T47D (cell line): ENCODE results near the gene SPX.

ENCODE experiments used
- DNase-seq, 2 experiments: peaks; one replicate each; pipeline versions ENCODE4 v3.0.0 to v3.0.0-alpha.2; 2011 to 2012; ENCODE audit warnings: low read depth in 1 of 2, low spot score in 1 of 2
- JUND ChIP-seq: IDR thresholded peaks from 2 replicates; pipeline ENCODE4 v1.6.1; 2012; ENCODE audit warnings: low read depth
- in situ Hi-C: cut with HindIII; loops from 2 replicates; pipeline ENCODE4 v1.10.0; 2016; ENCODE audit warnings: low sequenced_read_pairs, low pct_unique_long_range_greater_than_20kb

SPX gene

DNA sequence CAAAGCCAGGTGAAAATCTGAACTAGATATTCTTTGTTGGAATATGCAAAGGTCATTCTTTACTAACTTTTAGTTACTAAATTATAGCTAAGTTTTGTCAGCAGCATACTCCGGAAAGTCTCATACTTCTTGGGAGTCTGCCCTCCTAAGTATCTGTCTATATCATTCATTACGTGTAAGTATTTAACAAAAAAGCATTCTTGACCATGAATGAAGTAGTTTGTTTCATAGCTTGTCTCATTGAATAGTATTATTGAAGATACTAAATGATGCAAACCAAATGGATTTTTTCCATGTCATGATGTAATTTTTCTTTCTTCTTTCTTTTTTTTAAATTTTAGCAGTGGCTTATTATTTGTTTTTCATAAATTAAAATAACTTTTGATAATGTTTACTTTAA lies 9.8 kb upstream of the SPX start:
- in situ Hi-C loops: no loop called here
- no peak for TF ChIP-seq JUND
- DNase-seq: no peak

DNA sequence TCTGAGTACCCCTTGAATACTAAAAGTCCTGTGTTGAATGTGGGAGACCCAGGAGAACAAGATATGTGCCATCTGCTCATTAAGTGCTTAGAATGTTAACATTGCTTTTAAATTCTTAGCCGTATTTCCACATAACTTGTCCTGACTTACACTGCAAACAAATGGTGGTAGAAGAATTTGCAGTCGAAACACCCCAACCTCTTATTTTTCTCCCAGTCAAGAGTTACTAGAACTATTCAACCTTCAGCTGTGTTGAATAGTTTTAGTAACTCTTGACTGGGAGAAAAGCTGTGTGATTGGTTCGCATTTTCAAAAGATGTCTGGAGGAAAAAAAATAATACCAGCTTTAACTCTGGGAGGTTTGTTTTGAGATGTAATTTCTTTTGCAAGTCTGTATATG lies 7.6 kb upstream of the SPX start:
- no peak for DNase-seq
- TF ChIP-seq JUND: no peak
- in situ Hi-C loops: no loop called here

DNA sequence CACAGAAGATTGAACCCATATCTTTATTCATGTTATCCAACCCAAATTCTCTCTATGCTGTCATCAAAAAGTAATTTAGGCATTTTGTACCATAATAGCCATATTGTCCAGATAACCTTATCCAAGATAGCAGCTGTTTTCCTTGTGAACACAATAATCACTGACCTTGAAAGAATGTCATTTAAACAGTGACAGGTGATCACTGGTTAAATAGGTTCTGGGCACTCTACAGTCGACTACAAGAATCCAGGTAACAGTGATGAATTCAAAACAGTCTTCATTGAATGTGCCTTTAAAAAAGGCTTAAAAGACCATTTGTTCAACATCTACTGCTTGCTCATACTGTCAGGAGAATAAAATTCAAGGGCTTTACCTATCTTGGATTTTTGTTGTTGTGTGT lies 4.6 kb upstream of the SPX start:
- DNase-seq: no peak
- no peak for TF ChIP-seq JUND
- in situ Hi-C loops: no loop called here

DNA sequence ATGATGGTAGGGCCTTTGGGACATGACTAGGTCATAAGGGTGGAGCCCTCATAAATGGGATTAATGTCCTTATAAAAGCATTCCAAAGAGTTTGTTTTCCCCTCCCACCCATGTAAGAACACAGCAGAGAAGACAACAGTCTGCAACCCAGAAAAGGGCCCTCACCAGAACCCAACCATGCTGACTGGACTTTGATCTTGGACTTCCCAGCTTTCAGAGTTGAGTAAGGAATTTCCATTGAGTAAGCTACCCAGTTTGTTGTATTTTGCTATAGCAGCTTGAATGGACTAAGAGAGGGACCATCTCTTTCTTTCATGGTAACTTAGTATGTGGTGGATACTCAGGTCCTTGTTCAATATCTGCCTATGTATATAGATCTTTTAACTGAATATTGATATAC lies 2.9 kb upstream of the SPX start:
- in situ Hi-C loops: no loop called here

DNA sequence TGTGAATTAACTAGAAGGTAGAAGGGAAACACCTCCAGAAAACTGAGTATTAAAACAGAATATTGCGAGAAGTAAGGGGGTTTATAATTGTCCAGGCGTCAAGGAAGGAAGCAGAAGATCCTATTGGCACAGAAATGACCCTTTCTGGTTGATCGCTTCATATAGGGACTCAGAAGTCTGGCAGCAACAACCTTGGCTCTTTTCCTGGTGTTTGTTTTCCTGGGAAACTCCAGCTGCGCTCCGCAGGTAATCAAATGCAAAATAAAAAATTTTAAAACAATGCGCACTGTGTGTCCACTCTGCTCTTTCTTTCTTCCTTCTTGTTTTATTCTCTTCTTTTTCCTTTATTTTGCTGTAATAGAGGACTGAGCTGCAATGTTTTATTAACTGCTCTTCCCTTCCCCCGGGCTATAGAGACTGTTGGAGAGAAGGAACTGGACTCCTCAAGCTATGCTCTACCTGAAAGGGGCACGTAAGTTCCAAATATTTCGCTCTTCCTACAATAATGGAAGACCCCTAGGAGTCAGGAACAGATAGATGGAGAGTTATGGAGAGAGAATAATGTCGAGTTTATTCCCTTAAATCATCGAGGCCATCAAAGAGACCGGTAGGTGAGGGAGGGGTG lies 737 bp downstream of the SPX start:
- in situ Hi-C loops: no loop called here
- no peak for TF ChIP-seq JUND
- no peak for DNase-seq

More for the DNA sequence above, 2.9 kb upstream of the SPX start:
- TF ChIP-seq JUND: no peak
- DNase-seq: no peak

DNA sequence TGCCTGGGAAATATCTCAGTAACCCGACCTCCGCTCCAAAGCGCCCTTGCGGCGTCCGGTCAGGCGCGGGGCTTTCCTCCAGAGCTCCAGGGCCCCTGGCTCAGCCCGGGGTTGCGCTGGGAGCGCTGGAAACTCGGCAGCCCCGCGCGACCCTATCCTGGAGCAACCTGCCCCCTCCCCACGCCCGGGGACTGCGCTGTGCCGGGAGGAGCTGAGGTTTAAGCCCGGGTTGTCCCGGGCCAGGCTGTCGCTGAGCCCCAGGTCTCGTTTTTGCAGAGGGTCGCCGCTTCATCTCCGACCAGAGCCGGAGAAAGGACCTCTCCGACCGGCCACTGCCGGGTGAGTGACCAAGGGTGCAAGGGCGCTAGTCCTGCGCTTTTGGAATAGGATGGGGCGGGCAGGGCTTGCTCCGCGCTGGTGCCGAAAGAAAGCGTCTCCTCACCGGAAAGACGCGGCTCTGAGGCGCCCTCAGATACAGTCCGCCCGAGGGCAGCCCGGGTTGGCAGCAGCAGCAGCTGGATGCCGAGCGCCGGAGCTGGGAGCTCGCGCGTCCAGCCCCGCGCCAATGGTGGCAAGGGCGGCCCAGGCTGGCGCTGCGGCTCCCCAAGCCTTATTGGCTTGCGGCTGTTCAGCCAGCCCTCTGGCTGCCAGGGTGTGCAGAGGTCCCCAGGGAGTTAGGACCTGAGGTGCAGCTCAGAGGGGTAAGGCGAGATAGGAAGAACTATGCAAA lies 1.5 kb downstream of the SPX start:
- in situ Hi-C loops: no loop called here
- peak in 1 of 2 experiments; percentile 34 for DNase-seq
- no peak for TF ChIP-seq JUND

DNA sequence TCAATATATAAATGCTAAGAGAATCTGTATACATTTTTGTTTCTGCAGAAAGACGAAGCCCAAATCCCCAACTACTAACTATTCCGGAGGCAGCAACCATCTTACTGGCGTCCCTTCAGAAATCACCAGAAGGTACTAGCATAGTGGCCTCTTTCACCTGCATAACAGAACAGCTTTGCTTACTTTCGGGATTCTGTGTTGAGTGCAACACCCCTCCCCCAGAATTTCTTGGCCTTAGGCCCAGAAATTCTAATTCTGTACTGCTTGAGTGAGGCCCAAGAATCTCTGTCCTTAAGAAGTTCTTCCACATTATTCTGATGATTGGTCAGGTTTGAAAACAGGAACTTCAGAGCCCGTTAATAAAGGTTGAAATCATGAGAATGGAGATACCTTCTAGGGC lies 2.9 kb downstream of the SPX start:
- in situ Hi-C loops: no loop called here

DNA sequence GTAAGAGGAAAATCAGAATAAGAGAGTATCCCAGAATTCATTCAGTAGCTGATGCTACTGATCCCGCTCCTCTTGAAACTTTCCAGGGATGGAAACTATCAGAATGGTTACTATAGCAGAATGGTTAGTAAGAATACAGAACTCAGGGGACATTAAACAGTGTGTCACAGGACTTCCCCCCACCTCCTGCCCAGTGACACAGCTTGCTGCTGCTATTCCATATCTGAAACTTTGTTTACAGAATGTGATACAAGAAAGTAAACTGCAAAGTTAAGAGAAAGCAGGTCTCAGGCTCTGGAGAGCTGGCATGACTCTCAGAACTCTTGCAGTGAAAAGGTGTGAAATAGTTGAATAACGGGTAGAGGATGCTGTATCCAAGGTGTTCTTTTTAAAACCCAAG lies 3.4 kb downstream of the SPX start:
- in situ Hi-C loops: no loop called here
- no peak for DNase-seq
- no peak for TF ChIP-seq JUND

More for the DNA sequence above, 2.9 kb downstream of the SPX start:
- no peak for DNase-seq
- TF ChIP-seq JUND: no peak

DNA sequence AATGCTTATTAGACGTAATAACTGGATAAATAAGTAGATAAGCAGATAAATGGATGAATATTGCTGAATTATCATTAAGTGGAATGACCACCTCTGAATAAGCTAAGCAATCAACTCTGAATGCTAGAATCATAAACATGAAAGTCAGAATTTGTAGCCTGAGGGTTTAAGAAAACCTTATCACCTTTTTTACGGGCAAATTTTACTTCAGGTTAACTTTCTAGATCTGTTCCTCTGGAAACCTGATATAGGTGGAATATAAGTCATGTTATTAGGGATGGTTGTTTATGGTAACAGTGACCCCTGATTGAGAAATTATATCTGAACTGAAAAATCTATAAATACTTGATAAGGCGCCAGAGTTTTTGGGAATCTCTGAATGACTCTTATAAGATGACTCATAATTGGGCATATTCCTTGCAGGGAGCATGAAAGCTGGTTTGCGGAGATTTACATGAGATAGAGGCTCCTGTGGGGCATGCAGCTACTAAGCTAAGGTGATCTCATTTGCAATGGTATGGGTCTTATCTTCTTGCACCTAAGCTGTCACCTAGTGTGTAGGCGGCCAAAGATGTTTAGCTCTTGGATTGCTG lies 12.1 kb downstream of the SPX start:
- DNase-seq: no peak
- in situ Hi-C loops: no loop called here
- TF ChIP-seq JUND: no peak

DNA sequence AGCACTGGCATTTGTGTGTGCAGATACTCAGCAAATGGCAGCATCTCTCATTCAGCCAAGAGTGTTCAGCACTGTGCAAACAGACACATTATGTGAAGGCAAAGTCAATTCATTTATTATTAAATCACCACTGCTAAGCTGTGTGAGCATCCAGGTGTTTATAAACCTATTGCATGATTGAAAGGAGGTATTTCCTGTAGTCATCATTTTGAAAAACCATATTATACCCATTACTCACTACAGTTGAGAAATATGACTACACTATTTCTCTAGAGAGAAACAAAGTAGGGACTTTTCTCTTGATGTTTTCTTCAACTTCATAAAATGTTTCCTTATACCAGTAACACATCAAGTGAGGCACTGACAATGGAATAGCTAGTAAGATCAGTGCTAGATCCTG lies 13.7 kb downstream of the SPX start:
- no peak for TF ChIP-seq JUND
- in situ Hi-C loops: no loop called here
- DNase-seq: no peak

DNA sequence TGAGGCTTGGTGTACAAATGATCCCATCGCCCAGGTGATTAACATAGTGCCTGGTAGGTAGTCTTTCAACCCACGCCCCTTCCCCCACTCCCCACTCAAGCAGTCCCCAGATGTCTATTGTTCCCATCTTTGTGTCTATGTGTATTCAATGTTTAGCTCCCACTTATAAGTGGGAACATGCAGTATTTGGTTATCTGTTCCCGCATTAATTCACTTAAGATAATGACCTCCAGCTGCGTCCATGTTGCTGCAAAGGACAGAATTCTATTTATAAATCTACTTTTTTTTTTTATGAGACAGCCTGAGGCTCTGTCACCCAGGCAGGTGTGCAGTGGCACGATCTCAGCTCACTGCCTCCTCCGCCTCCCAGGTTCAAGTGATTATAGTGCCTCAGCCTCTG lies 15.7 kb downstream of the SPX start:
- no peak for DNase-seq
- in situ Hi-C loops: no loop called here

DNA sequence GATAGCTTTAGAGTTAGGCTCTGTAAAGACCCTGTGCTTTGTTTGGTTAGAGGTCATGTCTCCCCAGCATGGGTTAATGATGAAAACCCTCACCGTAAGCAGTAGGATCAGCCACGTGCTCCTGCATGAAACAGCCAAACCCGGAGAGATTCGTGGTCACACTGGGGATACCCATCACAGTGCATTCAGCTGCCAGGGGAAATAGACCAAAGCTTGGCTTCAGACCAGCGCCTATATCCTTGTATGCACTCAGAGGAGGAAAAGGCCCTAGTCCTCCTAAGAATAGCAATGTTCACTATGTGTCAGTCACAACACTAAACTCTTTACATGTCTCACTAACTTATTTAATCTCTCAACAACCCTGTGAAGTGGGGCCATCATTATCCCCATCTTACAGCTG lies 16.3 kb downstream of the SPX start:
- no peak for DNase-seq
- in situ Hi-C loops: no loop called here
- TF ChIP-seq JUND: no peak

More for the DNA sequence above, 15.7 kb downstream of the SPX start:
- no peak for TF ChIP-seq JUND

DNA sequence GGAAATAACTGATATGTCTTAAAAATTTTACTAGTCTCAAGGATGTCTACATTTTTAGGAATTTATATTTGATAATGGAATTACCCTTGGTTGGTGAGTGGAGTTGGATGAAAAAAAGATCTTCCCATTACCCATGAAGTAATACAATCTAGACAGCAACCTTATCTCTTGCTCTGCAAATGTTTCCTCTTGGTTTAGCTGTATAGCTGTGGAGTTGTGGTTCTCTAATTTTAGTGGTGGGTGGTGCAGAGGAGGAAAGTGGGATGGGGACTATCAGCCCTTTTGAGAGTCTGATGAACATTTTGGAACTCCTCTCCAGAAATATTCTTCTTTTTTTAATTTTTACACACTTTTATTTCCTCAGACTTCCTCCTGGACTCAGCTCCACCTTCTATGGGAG lies 17.1 kb downstream of the SPX start:
- no peak for TF ChIP-seq JUND
- no peak for DNase-seq
- in situ Hi-C loops: no loop called here
